GM20431 (cell line): ENCODE measurements around the gene PCSK7.

Experiments
- in situ Hi-C: fragments of 300-500 bp; cut with MseI, MboI; formaldehyde crosslinking; loops from one replicate; pipeline ENCODE4 v1.15.0; 2020; ENCODE audit warnings: low sequenced_read_pairs; ENCODE audit not compliant: unreplicated experiment

The PCSK7 gene

DNA sequence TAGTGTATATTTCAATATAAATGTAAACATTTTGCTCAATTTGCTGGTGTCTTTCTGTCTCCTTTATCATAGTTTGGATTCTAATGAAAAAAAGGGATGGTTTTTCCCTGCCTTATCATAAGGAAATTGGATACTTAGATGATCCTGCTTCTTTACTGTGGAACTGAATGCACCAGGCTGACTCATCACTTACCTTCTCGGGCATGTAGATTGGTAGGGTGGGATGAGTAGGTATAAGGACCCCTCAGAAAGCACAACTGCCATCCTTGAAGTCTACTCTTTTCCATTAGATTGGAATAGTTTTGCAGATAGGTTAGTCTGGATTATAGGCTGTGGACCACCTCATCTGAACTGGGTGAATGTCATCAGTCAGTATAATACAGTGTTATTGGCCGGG, 60.9 kb downstream of the PCSK7 start:
- in situ Hi-C loops, result no loop called here

GRCh38 chr11:117170210-117170609, 61.7 kb downstream of the PCSK7 start:
- in situ Hi-C loops, result no loop called here

DNA sequence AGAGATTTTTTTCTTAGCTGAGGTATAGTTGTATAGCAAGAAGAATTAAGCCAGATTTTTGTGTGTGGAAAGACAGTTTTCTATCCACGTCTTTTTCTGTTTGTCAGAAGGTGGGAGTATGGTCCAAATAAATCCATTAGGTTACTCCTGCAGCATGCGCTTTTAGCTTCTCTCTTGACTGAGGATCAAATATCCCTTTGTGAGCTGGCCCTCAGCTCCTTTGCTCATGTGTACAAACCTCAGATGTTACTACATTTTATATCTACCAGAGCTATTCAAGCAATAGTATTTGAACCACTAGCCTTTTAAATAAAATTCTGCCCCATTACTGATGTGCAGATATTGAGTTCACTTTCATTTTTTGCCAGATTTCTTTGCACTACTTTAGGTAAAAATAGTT, 62.1 kb downstream of the PCSK7 start:
- in situ Hi-C loops, result no loop called here

- in situ Hi-C loops, result no loop called here
Observed at GRCh38 chr11:117166491-117166890, 65.4 kb downstream of the PCSK7 start.

GRCh38 chr11:117160826-117161225, 71.0 kb downstream of the PCSK7 start:
- in situ Hi-C loops, result no loop called here

- in situ Hi-C loops, result no loop called here
Observed at GRCh38 chr11:117159892-117160291, 72.0 kb downstream of the PCSK7 start.

GRCh38 chr11:117157507-117157906, 74.4 kb downstream of the PCSK7 start:
- in situ Hi-C loops, result no loop called here

DNA sequence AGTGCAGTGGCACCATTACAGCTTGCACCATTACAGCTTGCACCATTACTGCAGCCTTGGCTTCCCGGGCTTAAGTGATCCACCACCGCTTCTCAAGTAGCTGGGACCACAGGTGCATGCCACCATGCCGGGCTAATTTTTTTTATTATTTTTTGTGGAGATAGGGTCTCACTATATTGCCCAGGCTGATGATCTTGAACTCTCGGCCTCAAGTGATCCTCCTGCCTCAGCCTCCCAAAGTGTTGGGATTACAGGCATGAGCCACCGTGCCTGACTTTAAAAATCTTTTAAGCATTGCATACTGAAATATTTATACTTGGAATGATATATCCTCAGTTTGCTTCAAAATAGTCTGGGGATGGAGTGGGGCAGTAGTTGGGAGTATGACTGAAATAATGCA, 77.4 kb downstream of the PCSK7 start:
- in situ Hi-C loops, result no loop called here
